HepG2 (cell line): ENCODE data around the gene SPIRE1. TPM values are rescaled to one million over a fixed set of nuclear protein-coding genes. Genes with fewer than 3 reads are reported as not detected.
A peak's percentile ranks its signal among the peaks of the same experiment; 100 is the strongest.

ENCODE experiments used
- ATAC-seq: fragments of 200-7000 bp; cut with Tn5 transposase; 3 replicates; pipeline ENCODE4 v1.9.1; 2020; ENCODE audit warnings: mild to moderate bottlenecking, moderate library complexity
- BruUV-seq: library from RNA; stranded (reverse); fragments of 400-500 nt; replicated peaks from 2 replicates; lab custom pipeline; 2021; lab: Mats Ljungman, UMichigan
- CTCF ChIA-PET: fragments of 300-600 bp; formaldehyde crosslinking; extraction: SDS; loops from one replicate; lab custom pipeline; 2021; ENCODE audit warnings: low total read pairs, inconsistent platforms, low intra/inter-chr PET ratio; lab: Yijun Ruan, JAX
- POLR2A ChIA-PET: fragments of 350-600 bp; sonication (Branson Sonifier 250); formaldehyde crosslinking; loops from one replicate; lab custom pipeline; 2020; ENCODE audit warnings: antibody characterized with exemption, inconsistent platforms; lab: Yijun Ruan, JAX
- DNase-seq: peaks from one replicate; pipeline ENCODE4 v3.0.0-alpha.2; 2015; ENCODE audit warnings: low spot score
- FAIRE-seq: peaks from 3 replicates; lab custom pipeline; 2011; peaks lifted over from hg19 to GRCh38; lab: Jason Lieb, UNC
- H2AFZ ChIP-seq: one replicate; pipeline ENCODE4 v1.6.1; 2011; ENCODE audit warnings: low read length, inconsistent platforms
- H3K27ac ChIP-seq: fragments of 300-600 bp; 3 replicates; pipeline ENCODE4 v1.8.0; 2011; ENCODE audit warnings: mixed run types, mild to moderate bottlenecking, mixed read lengths, low read length, inconsistent platforms; ENCODE audit not compliant: insufficient read depth; ENCODE audit errors: extremely low read length
- H3K27me3 ChIP-seq, 2 experiments: fragments of 200-600 bp in 1 of 2; 2 replicates in 1 of 2; 3 replicates in 1 of 2; pipeline versions ENCODE4 v1.6.0 to v1.8.0; 2011; ENCODE audit warnings: low read length in 2 of 2, mild to moderate bottlenecking in 2 of 2, moderate library complexity in 2 of 2, inconsistent platforms in 1 of 2; ENCODE audit not compliant: insufficient read depth in 2 of 2, control insufficient read depth in 1 of 2
- H3K36me3 ChIP-seq, 2 experiments: fragments of 200-600 bp in 1 of 2; replicated peaks in 1 of 2; 2 replicates in 1 of 2; 3 replicates in 1 of 2; pipeline versions ENCODE4 v1.5.1 to v1.8.0; 2011; ENCODE audit warnings: low read length in 2 of 2, inconsistent platforms in 1 of 2; ENCODE audit not compliant: insufficient read depth in 2 of 2, control insufficient read depth in 1 of 2
- H3K4me1 ChIP-seq: 2 replicates; pipeline ENCODE4 v1.5.1; 2012; ENCODE audit warnings: low read length, inconsistent platforms; ENCODE audit not compliant: insufficient read depth
- H3K4me2 ChIP-seq: 2 replicates; pipeline ENCODE4 v1.6.0; 2011; ENCODE audit warnings: low read depth, low read length, inconsistent platforms
- H3K4me3 ChIP-seq, 3 experiments: fragments of 200-600 bp in 1 of 3; sonication (generic), shearing (Covaris generic) in 1 of 3; replicated peaks in 1 of 3; 2 replicates each; pipeline ENCODE4 v1.5.1; 2011 to 2016; ENCODE audit warnings: low read length in 3 of 3, inconsistent platforms in 2 of 3, low read depth in 2 of 3, mild to moderate bottlenecking in 2 of 3, control low read depth in 1 of 3, mixed read lengths in 1 of 3; ENCODE audit not compliant: insufficient read depth in 1 of 3
- H3K79me2 ChIP-seq: one replicate; pipeline ENCODE4 v1.6.1; 2011; ENCODE audit warnings: low read length, inconsistent platforms; ENCODE audit not compliant: insufficient read depth
- H3K9ac ChIP-seq: 2 replicates; pipeline ENCODE4 v1.6.0; 2011; ENCODE audit warnings: mild to moderate bottlenecking, low read depth, low read length, inconsistent platforms; ENCODE audit not compliant: insufficient read depth
- H3K9me3 ChIP-seq: 2 replicates; pipeline ENCODE4 v1.5.1; 2012; ENCODE audit warnings: mild to moderate bottlenecking, low read length
- H4K20me1 ChIP-seq: 2 replicates; pipeline ENCODE4 v1.6.0; 2011; ENCODE audit warnings: inconsistent platforms, mild to moderate bottlenecking, low read length, moderate library complexity; ENCODE audit not compliant: insufficient read depth
- CEBPB ChIP-seq: IDR thresholded peaks from 2 replicates; pipeline ENCODE4 v1.6.1; 2011; ENCODE audit warnings: low read depth, low read length, improper control_type of control experiment, borderline replicate concordance
- EED ChIP-seq: sonication (generic); formaldehyde crosslinking; IDR thresholded peaks from 2 replicates; pipeline ENCODE4 v1.5.0; 2020; ENCODE audit warnings: mild to moderate bottlenecking, missing genetic modification reagents
- JUND ChIP-seq: sonication (generic); formaldehyde crosslinking; IDR thresholded peaks from 2 replicates; pipeline ENCODE4 v1.8.0; 2022; ENCODE audit warnings: mild to moderate bottlenecking, missing genetic modification reagents
- MAFF ChIP-seq: IDR thresholded peaks from 2 replicates; pipeline ENCODE4 v1.6.1; 2011; ENCODE audit warnings: low read depth, low read length, improper control_type of control experiment
- MAFK ChIP-seq, 2 experiments: IDR thresholded peaks in 1 of 2; conservative IDR thresholded peaks in 1 of 2; 2 replicates each; pipeline ENCODE4 v1.6.1; 2011; ENCODE audit warnings: improper control_type of control experiment in 2 of 2, low read length in 2 of 2
- ZBTB49 ChIP-seq: sonication (generic); formaldehyde crosslinking; IDR thresholded peaks from 2 replicates; pipeline ENCODE4 v1.4.0; 2020; ENCODE audit warnings: missing genetic modification reagents, borderline replicate concordance
- ZC3H13 ChIP-seq: sonication (generic); formaldehyde crosslinking; IDR thresholded peaks from 2 replicates; pipeline ENCODE4 v1.8.1; 2023; ENCODE audit warnings: mild to moderate bottlenecking, missing genetic modification reagents, moderate library complexity
- ZHX2 ChIP-seq, 2 experiments: sonication (generic) in 1 of 2; formaldehyde crosslinking in 1 of 2; IDR thresholded peaks; 2 replicates each; pipeline versions ENCODE4 v1.6.1 to v1.9.0; 2014 to 2022; ENCODE audit warnings: antibody characterized with exemption in 1 of 2, borderline replicate concordance in 1 of 2, inconsistent platforms in 1 of 2, low read depth in 1 of 2, missing genetic modification reagents in 1 of 2
- ZNF737 ChIP-seq: sonication (generic); formaldehyde crosslinking; IDR thresholded peaks from 2 replicates; pipeline ENCODE4 v1.5.0; 2020; ENCODE audit warnings: missing genetic modification reagents, mild to moderate bottlenecking, borderline replicate concordance
- WGBS: methylation state at CpG from one replicate; pipeline ENCODE4 v1.1.6; 2017; ENCODE audit warnings: low lambda C conversion rate; 5-methylcytosine and 5-hydroxymethylcytosine counted together
- in situ Hi-C: cut with HindIII; loops from 2 replicates; pipeline ENCODE4 v1.10.0; 2017; ENCODE audit warnings: low pct_unique_long_range_greater_than_20kb; ENCODE audit not compliant: extremely low pct_ligation_motif_present
- intact Hi-C: fragments of 100-400 bp; cut with micrococcal nuclease; formaldehyde crosslinking; loops from one replicate; pipeline ENCODE4 v1.10.0; 2022; ENCODE audit not compliant: unreplicated experiment
- polyA plus RNA-seq, 8 experiments: library from polyadenylated mRNA; depleted of rRNA in 3 of 8; stranded (reverse) in 7 of 8; unstranded in 1 of 8; fragments of >200 nt; fragmentation: Illumina TruSeq in 4 of 8; extraction: Trizol in 4 of 8; gene quantifications; 2 replicates each; pipeline versions ENCODE4 v1.2.1 to v1.2.3, GENCODE V29; 2011 to 2016; ENCODE audit warnings: low read depth in 4 of 8, missing spikeins in 1 of 8, mixed read lengths in 1 of 8; ENCODE audit not compliant: insufficient read depth in 1 of 8
- total RNA-seq, 5 experiments: library from RNA; depleted of rRNA; stranded (reverse); fragments of >200 nt; fragmentation: Illumina TruSeq; extraction: Trizol; gene quantifications; 2 replicates each; pipeline ENCODE4 v1.2.3, GENCODE V29; 2016; ENCODE audit warnings: low read depth in 1 of 5

Gene SPIRE1
- total and polyA plus RNA-seq, 2 of the 13 experiments (the other 11 are each of a cell fraction or from before 2014, with no cell fraction given) = 9.9 to 21.3 TPM

GRCh38 chr18:12625241-12625640 is 32.7 kb downstream of the SPIRE1 start:
- Histone ChIP-seq H4K20me1 (no peaks in the 10 kb centered on the region), H3K36me3 (no peaks in the 10 kb centered on the region), H3K4me1 (no peaks in the 10 kb centered on the region), H2AFZ (no peak overlapping the region), H3K27me3 (no peaks in the 10 kb centered on the region), H3K27ac (no peak overlapping the region), H3K79me2 (no peaks in the 10 kb centered on the region), H3K4me2 (no peak overlapping the region), H3K9me3 (no peaks in the 10 kb centered on the region), H3K4me3 (no peak overlapping the region), H3K9ac (no peak overlapping the region)
- intact Hi-C loops = no loop called here
- no peak for FAIRE-seq
- 99% methylated on average over 4 of the region's 4 CpGs for WGBS
- BruUV-seq = no TSS peak
- POLR2A ChIA-PET = no interaction called here
- in situ Hi-C loops = no loop called here
- no peak for ATAC-seq
- CTCF ChIA-PET = no interaction called here
- peak; percentile 45; the same call in 1 of the 2 replicates for TF ChIP-seq CEBPB
- TF ChIP-seq ZNF737 (CRISPR knock-in tag) = no peak
- no peak for TF ChIP-seq ZC3H13
- DNase-seq = no peak

GRCh38 chr18:12621742-12622306 is 36.1 kb downstream of the SPIRE1 start:
- in situ Hi-C loops = no loop called here
- CTCF ChIA-PET = no interaction called here
- Histone ChIP-seq H2AFZ (no peak overlapping the region), H3K79me2 (no peaks in the 10 kb centered on the region), H4K20me1 (no peaks in the 10 kb centered on the region), H3K9ac (no peak overlapping the region), H3K4me1 (no peaks in the 10 kb centered on the region), H3K27ac (no peak overlapping the region), H3K4me2 (no peak overlapping the region), H3K4me3 (no peak overlapping the region)
- ATAC-seq = no peak
- POLR2A ChIA-PET = no interaction called here
- WGBS = 93% methylated on average over 5 of the region's 5 CpGs
- DNase-seq = no peak
- FAIRE-seq = no peak
- intact Hi-C loops = no loop called here
- TF ChIP-seq EED (CRISPR knock-in tag) = no peak
- peak; percentile 14 to 73; a peak in 2 of 4 replicates for TF ChIP-seq MAFK (conservative IDR thresholded peaks at IDR 0.05 in 1 of 2, IDR thresholded peaks at IDR 0.05 in 1 of 2; ENCODE audit: low read length in 2 of 2)
- TF ChIP-seq JUND (CRISPR knock-in tag) = no peak
- peak; percentile 56; the same call in 1 of the 2 replicates for TF ChIP-seq MAFF
- no peak for TF ChIP-seq ZHX2 (IDR thresholded peaks at IDR 0.05; ENCODE audit: low read depth)
- no peak for TF ChIP-seq ZHX2 (CRISPR knock-in tag; IDR thresholded peaks at IDR 0.05; ENCODE audit: borderline replicate concordance)
- TF ChIP-seq ZBTB49 = no peak
- TF ChIP-seq, all 625 proteins: peak for 2
- H3K9me3 ChIP-seq = no peaks in the 10 kb centered on the region
- no peaks in the 10 kb centered on the region for H3K27me3 ChIP-seq
- BruUV-seq = no TSS peak
- H3K36me3 ChIP-seq = no peaks in the 10 kb centered on the region
